Coronary artery (tissue), 2 donors: ENCODE results near the gene GPS2.

Experiments used
- DNase-seq: peaks from one replicate; pipeline ENCODE4 v3.0.0-alpha.2; 2017; ENCODE audit warnings: low spot score
- H3K27ac ChIP-seq, 2 donors: fragments of 200-600 bp; sonication (generic); one replicate each; pipeline ENCODE4 v1.5.1; 2016 to 2019
- H3K4me3 ChIP-seq: fragments of 200-600 bp; sonication (generic); 2 replicates; pipeline ENCODE4 v1.5.1; 2016; ENCODE audit warnings: mild to moderate bottlenecking, moderate library complexity
- CTCF ChIP-seq: fragments of 200-600 bp; sonication (generic); IDR thresholded peaks from one replicate; pipeline ENCODE4 v1.5.1; 2019; ENCODE audit warnings: antibody characterized with exemption

The GPS2 gene

GRCh38 chr17:7324438-7324779 is 9.2 kb upstream of the GPS2 start:
- no peak for TF ChIP-seq CTCF
- DNase-seq, result no peak
- H3K27ac ChIP-seq, result no peak overlapping the region

GRCh38 chr17:7323731-7324437 is 8.7 kb upstream of the GPS2 start:
- peak; percentile 73 for TF ChIP-seq CTCF
- DNase-seq, result no peak
- no peak overlapping the region for H3K4me3 ChIP-seq
- no peak overlapping the region for H3K27ac ChIP-seq

More at GRCh38 chr17:7324438-7324779, 9.2 kb upstream of the GPS2 start:
- no peak overlapping the region for H3K4me3 ChIP-seq

- no peak overlapping the region for H3K4me3 ChIP-seq
- no peak for TF ChIP-seq CTCF
- no peak for DNase-seq
- no peak overlapping the region for H3K27ac ChIP-seq
Observed at GRCh38 chr17:7322520-7323194, 7.5 kb upstream of the GPS2 start.

- Histone ChIP-seq H3K4me3 (no peak overlapping the region), H3K27ac (no peak overlapping the region)
- no peak for DNase-seq
- TF ChIP-seq CTCF, result no peak
Observed at GRCh38 chr17:7321466-7321865, 6.3 kb upstream of the GPS2 start.

GRCh38 chr17:7318121-7318860 is 3.1 kb upstream of the GPS2 start:
- no peak for TF ChIP-seq CTCF
- no peak for DNase-seq
- H3K27ac ChIP-seq, result no peak overlapping the region
- H3K4me3 ChIP-seq, result no peak overlapping the region

- Histone ChIP-seq H3K27ac (no peak overlapping the region), H3K4me3 (no peak overlapping the region)
- no peak for TF ChIP-seq CTCF
- DNase-seq, result peak; percentile 71
Observed at GRCh38 chr17:7317161-7317803, 2.1 kb upstream of the GPS2 start.
